Measurements from ENCODE around the gene GOLGA7B.

The GOLGA7B gene

DNA sequence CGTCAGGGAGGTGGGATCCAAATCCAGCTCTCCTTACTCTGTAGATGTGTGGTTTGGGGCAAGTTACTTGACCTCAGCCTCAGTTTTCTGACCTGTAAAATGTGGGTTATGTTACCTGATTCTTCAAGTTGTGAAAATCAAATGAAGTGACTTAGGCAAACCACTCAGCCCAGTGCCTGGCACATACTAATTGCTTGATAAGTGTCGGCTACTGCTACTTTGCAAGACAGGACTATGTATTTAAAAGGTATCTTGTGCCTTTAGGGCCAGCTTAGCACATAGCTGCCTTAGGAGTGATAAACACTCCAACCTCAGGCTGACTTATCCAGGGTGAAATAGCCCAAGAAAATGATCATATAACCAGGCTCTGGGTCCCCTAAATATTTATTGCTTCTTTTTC is 42.9 kb downstream of the GOLGA7B start:
- H3K14ac ChIP-seq (ENCODE audit: low read length in 2 of 2) = no peak overlapping the region
- WGBS = 94% methylated on average over 2 of the region's 2 CpGs

GRCh38 chr10:97892939-97893338 is 43.3 kb downstream of the GOLGA7B start:
- Histone ChIP-seq H2BK120ac (ENCODE audit: low read depth, low read length) (no peak overlapping the region), H2BK5ac (ENCODE audit: low read depth, low read length, poor library complexity, severe bottlenecking) (no peak overlapping the region), H3K4me1 (ENCODE audit: control insufficient read depth, insufficient read depth, low read depth, low read length) (peaks cover 19% of the 10 kb centered on the region), H3K23ac (ENCODE audit: low read length in 2 of 2) (no peak overlapping the region), H3K27me3 (ENCODE audit: control insufficient read depth in 1 of 2, insufficient read depth in 1 of 2, low read length in 2 of 2) (peaks cover 27 to 34% of the 10 kb centered on the region in 2 experiments), H4K8ac (ENCODE audit: low read length) (no peak overlapping the region), H3K4me2 (ENCODE audit: low read length, poor library complexity, severe bottlenecking) (no peak overlapping the region), H3K4ac (ENCODE audit: low read depth in 1 of 2, low read length in 2 of 2) (no peak overlapping the region), H3K4me3 (ENCODE audit: insufficient read depth in 1 of 2, low read depth in 1 of 2, low read length in 2 of 2) (no peak overlapping the region), H2AK5ac (ENCODE audit: low read length, severe bottlenecking) (no peak overlapping the region), H3K27ac (ENCODE audit: low read length, poor library complexity, severe bottlenecking) (no peak overlapping the region), H3K18ac (ENCODE audit: low read depth in 1 of 2, low read length in 2 of 2) (no peak overlapping the region), H3K9me3 (ENCODE audit: control insufficient read depth, low read length) (no peaks in the 10 kb centered on the region), H3K79me1 (replicated peaks; ENCODE audit: low read length, poor library complexity, severe bottlenecking) (no peaks in the 10 kb centered on the region), H3K36me3 (ENCODE audit: control insufficient read depth in 1 of 2, insufficient read depth in 2 of 2, low read depth in 1 of 2, low read length in 2 of 2) (no peaks in the 10 kb centered on the region), H2BK12ac (ENCODE audit: low read length in 2 of 2) (no peak overlapping the region), H4K91ac (ENCODE audit: low read length) (no peak overlapping the region), H3K9ac (ENCODE audit: low read length) (no peak overlapping the region), H2AFZ (ENCODE audit: low read depth, low read length) (no peak overlapping the region), H3K14ac (ENCODE audit: low read length in 2 of 2) (no peak overlapping the region), H2BK15ac (ENCODE audit: low read depth, poor library complexity, severe bottlenecking) (no peak overlapping the region)
- 55% methylated on average over 2 of the region's 2 CpGs for WGBS
- no peak for DNase-seq

More for the DNA sequence above, 42.9 kb downstream of the GOLGA7B start:
- Histone ChIP-seq H3K18ac (ENCODE audit: low read depth in 1 of 2, low read length in 2 of 2) (no peak overlapping the region), H4K91ac (ENCODE audit: low read length) (no peak overlapping the region), H2AK5ac (ENCODE audit: low read length, severe bottlenecking) (no peak overlapping the region), H3K27me3 (ENCODE audit: control insufficient read depth in 1 of 2, insufficient read depth in 1 of 2, low read length in 2 of 2) (peaks cover 24 to 30% of the 10 kb centered on the region in 2 experiments), H3K79me1 (replicated peaks; ENCODE audit: low read length, poor library complexity, severe bottlenecking) (no peaks in the 10 kb centered on the region), H3K9me3 (ENCODE audit: control insufficient read depth, low read length) (no peaks in the 10 kb centered on the region), H3K27ac (ENCODE audit: low read length, poor library complexity, severe bottlenecking) (no peak overlapping the region), H3K4ac (ENCODE audit: low read depth in 1 of 2, low read length in 2 of 2) (no peak overlapping the region), H3K4me2 (ENCODE audit: low read length, poor library complexity, severe bottlenecking) (no peak overlapping the region), H3K4me1 (ENCODE audit: control insufficient read depth, insufficient read depth, low read depth, low read length) (peaks cover 23% of the 10 kb centered on the region), H2BK15ac (ENCODE audit: low read depth, poor library complexity, severe bottlenecking) (no peak overlapping the region), H3K9ac (ENCODE audit: low read length) (no peak overlapping the region), H2AFZ (ENCODE audit: low read depth, low read length) (no peak overlapping the region), H2BK5ac (ENCODE audit: low read depth, low read length, poor library complexity, severe bottlenecking) (no peak overlapping the region), H3K23ac (ENCODE audit: low read length in 2 of 2) (no peak overlapping the region), H3K36me3 (ENCODE audit: control insufficient read depth in 1 of 2, insufficient read depth in 2 of 2, low read depth in 1 of 2, low read length in 2 of 2) (no peaks in the 10 kb centered on the region), H3K4me3 (ENCODE audit: insufficient read depth in 1 of 2, low read depth in 1 of 2, low read length in 2 of 2) (no peak overlapping the region), H4K8ac (ENCODE audit: low read length) (no peak overlapping the region), H2BK12ac (ENCODE audit: low read length in 2 of 2) (no peak overlapping the region), H2BK120ac (ENCODE audit: low read depth, low read length) (no peak overlapping the region)
- no peak for DNase-seq

DNA sequence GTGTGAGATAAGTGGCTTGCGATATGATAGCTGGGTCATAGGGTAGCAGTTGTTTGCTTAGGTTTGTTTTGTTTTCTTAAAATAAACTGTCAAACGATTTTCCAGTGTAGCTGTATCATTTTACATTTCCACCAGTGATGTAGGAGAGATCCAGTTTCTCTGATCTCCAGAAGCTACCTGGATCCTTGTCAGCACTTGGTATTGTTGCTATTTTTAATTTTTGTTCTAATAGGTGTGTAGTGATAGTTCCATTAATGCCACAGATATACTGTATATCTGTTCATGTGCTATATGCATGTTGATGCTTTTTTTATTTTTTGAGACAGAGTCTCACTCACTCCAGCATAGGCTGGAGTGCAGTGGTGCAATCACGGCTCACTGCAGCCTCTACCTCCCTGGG is 44.4 kb downstream of the GOLGA7B start:
- H3K4me2 ChIP-seq (ENCODE audit: low read length, poor library complexity, severe bottlenecking) = no peak overlapping the region

DNA sequence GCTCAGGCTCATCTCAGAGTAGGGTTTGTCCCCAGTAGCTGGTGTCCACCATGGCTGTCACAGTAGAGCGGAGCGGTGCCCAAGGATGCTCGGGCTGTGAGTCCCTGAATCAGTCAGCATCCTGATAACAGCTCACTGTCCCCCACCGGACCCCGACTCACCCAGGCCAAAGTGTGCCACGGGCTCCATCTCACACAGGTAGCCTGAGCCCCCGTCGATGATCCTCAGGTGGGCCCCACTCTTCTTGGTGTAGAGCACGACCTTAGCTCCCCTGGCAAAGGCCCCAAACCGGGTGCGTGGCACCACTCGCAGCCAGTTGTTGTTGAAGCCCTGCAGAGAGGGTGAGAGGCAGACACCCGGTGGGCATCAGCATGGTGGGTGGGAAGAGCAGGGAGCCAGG is 45.4 kb downstream of the GOLGA7B start:
- Histone ChIP-seq H3K79me1 (replicated peaks; ENCODE audit: low read length, poor library complexity, severe bottlenecking) (no peaks in the 10 kb centered on the region), H3K4ac (ENCODE audit: low read depth in 1 of 2, low read length in 2 of 2) (no peak overlapping the region), H3K27me3 (ENCODE audit: control insufficient read depth in 1 of 2, insufficient read depth in 1 of 2, low read length in 2 of 2) (peaks cover 31 to 54% of the 10 kb centered on the region in 2 experiments), H3K36me3 (ENCODE audit: control insufficient read depth in 1 of 2, insufficient read depth in 2 of 2, low read depth in 1 of 2, low read length in 2 of 2) (no peaks in the 10 kb centered on the region), H3K9ac (ENCODE audit: low read length) (no peak overlapping the region), H4K91ac (ENCODE audit: low read length) (no peak overlapping the region), H3K14ac (ENCODE audit: low read length in 2 of 2) (no peak overlapping the region), H3K4me1 (ENCODE audit: control insufficient read depth, insufficient read depth, low read depth, low read length) (peaks cover 4% of the 10 kb centered on the region), H2BK5ac (ENCODE audit: low read depth, low read length, poor library complexity, severe bottlenecking) (no peak overlapping the region), H2AK5ac (ENCODE audit: low read length, severe bottlenecking) (no peak overlapping the region), H2AFZ (ENCODE audit: low read depth, low read length) (no peak overlapping the region), H3K18ac (ENCODE audit: low read depth in 1 of 2, low read length in 2 of 2) (no peak overlapping the region), H2BK15ac (ENCODE audit: low read depth, poor library complexity, severe bottlenecking) (no peak overlapping the region), H2BK12ac (ENCODE audit: low read length in 2 of 2) (no peak overlapping the region), H3K27ac (ENCODE audit: low read length, poor library complexity, severe bottlenecking) (no peak overlapping the region), H2BK120ac (ENCODE audit: low read depth, low read length) (no peak overlapping the region), H4K8ac (ENCODE audit: low read length) (no peak overlapping the region), H3K9me3 (ENCODE audit: control insufficient read depth, low read length) (no peaks in the 10 kb centered on the region), H3K23ac (ENCODE audit: low read length in 2 of 2) (no peak overlapping the region), H3K4me2 (ENCODE audit: low read length, poor library complexity, severe bottlenecking) (no peak overlapping the region), H3K4me3 (ENCODE audit: insufficient read depth in 1 of 2, low read depth in 1 of 2, low read length in 2 of 2) (no peak overlapping the region)
- 86% methylated on average over 13 of the region's 13 CpGs for WGBS
- DNase-seq = no peak

More for the DNA sequence above, 44.4 kb downstream of the GOLGA7B start:
- WGBS = 78% methylated on average over 3 of the region's 3 CpGs
- Histone ChIP-seq H3K27me3 (ENCODE audit: control insufficient read depth in 1 of 2, insufficient read depth in 1 of 2, low read length in 2 of 2) (peaks cover 27 to 46% of the 10 kb centered on the region in 2 experiments), H3K9ac (ENCODE audit: low read length) (no peak overlapping the region), H2BK120ac (ENCODE audit: low read depth, low read length) (no peak overlapping the region), H2BK12ac (ENCODE audit: low read length in 2 of 2) (no peak overlapping the region), H3K79me1 (replicated peaks; ENCODE audit: low read length, poor library complexity, severe bottlenecking) (no peaks in the 10 kb centered on the region), H3K4ac (ENCODE audit: low read depth in 1 of 2, low read length in 2 of 2) (no peak overlapping the region), H2BK5ac (ENCODE audit: low read depth, low read length, poor library complexity, severe bottlenecking) (no peak overlapping the region), H3K18ac (ENCODE audit: low read depth in 1 of 2, low read length in 2 of 2) (no peak overlapping the region), H3K27ac (ENCODE audit: low read length, poor library complexity, severe bottlenecking) (no peak overlapping the region), H4K91ac (ENCODE audit: low read length) (no peak overlapping the region), H3K4me3 (ENCODE audit: insufficient read depth in 1 of 2, low read depth in 1 of 2, low read length in 2 of 2) (no peak overlapping the region), H3K4me1 (ENCODE audit: control insufficient read depth, insufficient read depth, low read depth, low read length) (peaks cover 12% of the 10 kb centered on the region), H2AK5ac (ENCODE audit: low read length, severe bottlenecking) (no peak overlapping the region), H2AFZ (ENCODE audit: low read depth, low read length) (no peak overlapping the region), H3K23ac (ENCODE audit: low read length in 2 of 2) (no peak overlapping the region), H3K36me3 (ENCODE audit: control insufficient read depth in 1 of 2, insufficient read depth in 2 of 2, low read depth in 1 of 2, low read length in 2 of 2) (no peaks in the 10 kb centered on the region), H4K8ac (ENCODE audit: low read length) (no peak overlapping the region), H3K9me3 (ENCODE audit: control insufficient read depth, low read length) (no peaks in the 10 kb centered on the region), H2BK15ac (ENCODE audit: low read depth, poor library complexity, severe bottlenecking) (no peak overlapping the region), H3K14ac (ENCODE audit: low read length in 2 of 2) (no peak overlapping the region)
- no peak for DNase-seq
